Stimulated activated CD4-positive, alpha-beta T cell treated with anti-CD3 and anti-CD28 coated beads, TNF-alpha, amount 100 ng/mL, for 1 hour (primary cell): ENCODE data around the gene LRRC43.
A peak's percentile ranks its signal among the peaks of the same experiment; 100 is the strongest.

ENCODE experiments used
- DNase-seq, 3 donors: peaks; one replicate each; pipeline ENCODE4 v3.0.0-alpha.2; 2020; ENCODE audit warnings: low read depth in 3 of 3, low spot score in 1 of 3

LRRC43 gene

GRCh38 chr12:122215771-122216170 lies 32.8 kb downstream of the LRRC43 start:
- DNase-seq, result no peak

GRCh38 chr12:122216445-122216844 lies 33.5 kb downstream of the LRRC43 start:
- DNase-seq, result no peak

GRCh38 chr12:122225683-122226365 lies 42.9 kb downstream of the LRRC43 start, which contains the start of gene DIABLO:
Gene DIABLO, minus strand, starts transcription at chr12:122226052. Its CDS starts 38 bp downstream, at chr12:122226014.
- DNase-seq, result peak; percentile 99 to 100 (median 100)

- DNase-seq, result no peak
Measured at GRCh38 chr12:122226366-122227125, 43.6 kb downstream of the LRRC43 start.

- DNase-seq, result no peak
Measured at GRCh38 chr12:122227341-122227740, 44.4 kb downstream of the LRRC43 start.

- no peak for DNase-seq
Measured at GRCh38 chr12:122228092-122228491, 45.2 kb downstream of the LRRC43 start.

GRCh38 chr12:122230798-122231197 lies 47.9 kb downstream of the LRRC43 start:
- DNase-seq, result no peak

GRCh38 chr12:122232691-122233090 lies 49.8 kb downstream of the LRRC43 start:
- no peak for DNase-seq

GRCh38 chr12:122235741-122236140 lies 52.8 kb downstream of the LRRC43 start:
- no peak for DNase-seq

- no peak for DNase-seq
Measured at GRCh38 chr12:122238861-122239260, 55.9 kb downstream of the LRRC43 start.

- DNase-seq, result no peak
Measured at GRCh38 chr12:122243965-122244364, 61.0 kb downstream of the LRRC43 start.

GRCh38 chr12:122244565-122245371 lies 61.8 kb downstream of the LRRC43 start:
- DNase-seq, result no peak

GRCh38 chr12:122245553-122245952 lies 62.6 kb downstream of the LRRC43 start:
- no peak for DNase-seq

- DNase-seq, result no peak
Measured at GRCh38 chr12:122250047-122250446, 67.1 kb downstream of the LRRC43 start.

GRCh38 chr12:122250536-122250935 lies 67.6 kb downstream of the LRRC43 start:
- DNase-seq, result no peak
